ENCODE data around the gene OPTC. TPM values are rescaled to one million over a fixed set of nuclear protein-coding genes. Genes with fewer than 3 reads are reported as not detected.
A peak's percentile ranks its signal among the peaks of the same experiment; 100 is the strongest.

Gene OPTC
- total and polyA plus RNA-seq, 2 donors, result 0.09 to 0.39 TPM

GRCh38 chr1:203506858-203507626 is 13.1 kb downstream of the OPTC start:
- H3K36me3 ChIP-seq (ENCODE audit: control insufficient read depth in 2 of 2, insufficient read depth in 2 of 2, low read length in 1 of 2), result no peaks in the 10 kb centered on the region
- H3K4me3 ChIP-seq (ENCODE audit: low read length in 2 of 2), result no peak overlapping the region
- no peak overlapping the region for H3K27ac ChIP-seq (ENCODE audit: low read depth in 1 of 2, low read length in 1 of 2)
- peaks cover 4 to 15% of the 10 kb centered on the region in 2 donors for H3K27me3 ChIP-seq (ENCODE audit: control insufficient read depth in 2 of 2, insufficient read depth in 1 of 2, low read length in 1 of 2)
- WGBS, result 91% methylated on average over 6 of the region's 6 CpGs
- H3K9me3 ChIP-seq (ENCODE audit: control insufficient read depth in 2 of 2, insufficient read depth in 1 of 2, low read length in 1 of 2), result no peaks in the 10 kb centered on the region
- H3K4me1 ChIP-seq (ENCODE audit: control insufficient read depth in 2 of 2, insufficient read depth in 2 of 2, low read length in 2 of 2), result peaks cover 5 to 35% of the 10 kb centered on the region in 2 donors
- no peak for DNase-seq (ENCODE audit: low read depth in 6 of 9, low spot score in 9 of 9)

- Histone ChIP-seq H3K27me3 (ENCODE audit: control insufficient read depth in 2 of 2, insufficient read depth in 1 of 2, low read length in 1 of 2) (peaks cover 4 to 7% of the 10 kb centered on the region in 2 donors), H3K36me3 (ENCODE audit: control insufficient read depth in 2 of 2, insufficient read depth in 2 of 2, low read length in 1 of 2) (no peaks in the 10 kb centered on the region), H3K4me3 (ENCODE audit: low read length in 2 of 2) (no peak overlapping the region), H3K4me1 (ENCODE audit: control insufficient read depth in 2 of 2, insufficient read depth in 2 of 2, low read length in 2 of 2) (peaks cover 5 to 42% of the 10 kb centered on the region in 2 donors), H3K9me3 (ENCODE audit: control insufficient read depth in 2 of 2, insufficient read depth in 1 of 2, low read length in 1 of 2) (no peaks in the 10 kb centered on the region), H3K27ac (ENCODE audit: low read depth in 1 of 2, low read length in 1 of 2) (no peak overlapping the region)
- 86% methylated on average over 1 of the region's 1 CpG for WGBS
- DNase-seq (ENCODE audit: low read depth in 6 of 9, low spot score in 9 of 9), result no peak
These were observed 13.8 kb downstream of the OPTC start for GRCh38 chr1:203507759-203508158.

- Histone ChIP-seq H3K4me1 (ENCODE audit: control insufficient read depth in 2 of 2, insufficient read depth in 2 of 2, low read length in 2 of 2) (peaks cover 8 to 50% of the 10 kb centered on the region in 2 donors), H3K9me3 (ENCODE audit: control insufficient read depth in 2 of 2, insufficient read depth in 1 of 2, low read length in 1 of 2) (no peaks in the 10 kb centered on the region), H3K27me3 (ENCODE audit: control insufficient read depth in 2 of 2, insufficient read depth in 1 of 2, low read length in 1 of 2) (peaks cover under 1 to 3% of the 10 kb centered on the region in 2 donors), H3K4me3 (ENCODE audit: low read length in 2 of 2) (no peak overlapping the region), H3K27ac (ENCODE audit: low read depth in 1 of 2, low read length in 1 of 2) (no peak overlapping the region), H3K36me3 (ENCODE audit: control insufficient read depth in 2 of 2, insufficient read depth in 2 of 2, low read length in 1 of 2) (no peaks in the 10 kb centered on the region)
- 97% methylated on average over 10 of the region's 10 CpGs for WGBS
- DNase-seq (ENCODE audit: low read depth in 6 of 9, low spot score in 9 of 9), result no peak
These were observed 14.6 kb downstream of the OPTC start for GRCh38 chr1:203508463-203509073.

- H3K27ac ChIP-seq (ENCODE audit: low read depth in 1 of 2, low read length in 1 of 2), result no peak overlapping the region
These were observed 15.2 kb downstream of the OPTC start for GRCh38 chr1:203509135-203509534.

GRCh38 chr1:203511513-203511912 is 17.6 kb downstream of the OPTC start:
- DNase-seq (ENCODE audit: low read depth in 6 of 9, low spot score in 9 of 9), result no peak
- Histone ChIP-seq H3K4me3 (ENCODE audit: low read length in 2 of 2) (no peak overlapping the region), H3K9me3 (ENCODE audit: control insufficient read depth in 2 of 2, insufficient read depth in 1 of 2, low read length in 1 of 2) (no peaks in the 10 kb centered on the region), H3K27ac (ENCODE audit: low read depth in 1 of 2, low read length in 1 of 2) (no peak overlapping the region), H3K27me3 (ENCODE audit: control insufficient read depth in 2 of 2, insufficient read depth in 1 of 2, low read length in 1 of 2) (no peaks in the 10 kb centered on the region), H3K36me3 (ENCODE audit: control insufficient read depth in 2 of 2, insufficient read depth in 2 of 2, low read length in 1 of 2) (no peaks in the 10 kb centered on the region), H3K4me1 (ENCODE audit: control insufficient read depth in 2 of 2, insufficient read depth in 2 of 2, low read length in 2 of 2) (peaks cover 12 to 64% of the 10 kb centered on the region in 2 donors)
- WGBS, result 94% methylated on average over 6 of the region's 6 CpGs

More at GRCh38 chr1:203509135-203509534, 15.2 kb downstream of the OPTC start:
- Histone ChIP-seq H3K36me3 (ENCODE audit: control insufficient read depth in 2 of 2, insufficient read depth in 2 of 2, low read length in 1 of 2) (no peaks in the 10 kb centered on the region), H3K9me3 (ENCODE audit: control insufficient read depth in 2 of 2, insufficient read depth in 1 of 2, low read length in 1 of 2) (no peaks in the 10 kb centered on the region), H3K4me1 (ENCODE audit: control insufficient read depth in 2 of 2, insufficient read depth in 2 of 2, low read length in 2 of 2) (peaks cover 12 to 56% of the 10 kb centered on the region in 2 donors), H3K4me3 (ENCODE audit: low read length in 2 of 2) (no peak overlapping the region), H3K27me3 (ENCODE audit: control insufficient read depth in 2 of 2, insufficient read depth in 1 of 2, low read length in 1 of 2) (no peaks in the 10 kb centered on the region)
- no peak for DNase-seq (ENCODE audit: low read depth in 6 of 9, low spot score in 9 of 9)
- 58% methylated on average over 1 of the region's 1 CpG for WGBS

- Histone ChIP-seq H3K9me3 (ENCODE audit: control insufficient read depth in 2 of 2, insufficient read depth in 1 of 2, low read length in 1 of 2) (no peaks in the 10 kb centered on the region), H3K36me3 (ENCODE audit: control insufficient read depth in 2 of 2, insufficient read depth in 2 of 2, low read length in 1 of 2) (no peaks in the 10 kb centered on the region), H3K27me3 (ENCODE audit: control insufficient read depth in 2 of 2, insufficient read depth in 1 of 2, low read length in 1 of 2) (no peaks in the 10 kb centered on the region), H3K27ac (ENCODE audit: low read depth in 1 of 2, low read length in 1 of 2) (no peak overlapping the region), H3K4me3 (ENCODE audit: low read length in 2 of 2) (no peak overlapping the region), H3K4me1 (ENCODE audit: control insufficient read depth in 2 of 2, insufficient read depth in 2 of 2, low read length in 2 of 2) (peaks cover 12 to 64% of the 10 kb centered on the region in 2 donors)
- 98% methylated on average over 4 of the region's 4 CpGs for WGBS
- no peak for DNase-seq (ENCODE audit: low read depth in 6 of 9, low spot score in 9 of 9)
These were observed 18.0 kb downstream of the OPTC start for GRCh38 chr1:203511930-203512329.

GRCh38 chr1:203512517-203512847 is 18.5 kb downstream of the OPTC start:
- Histone ChIP-seq H3K27me3 (ENCODE audit: control insufficient read depth in 2 of 2, insufficient read depth in 1 of 2, low read length in 1 of 2) (no peaks in the 10 kb centered on the region), H3K27ac (ENCODE audit: low read depth in 1 of 2, low read length in 1 of 2) (peak overlapping the region in 1 of 2 donors; percentile 90), H3K9me3 (ENCODE audit: control insufficient read depth in 2 of 2, insufficient read depth in 1 of 2, low read length in 1 of 2) (no peaks in the 10 kb centered on the region), H3K36me3 (ENCODE audit: control insufficient read depth in 2 of 2, insufficient read depth in 2 of 2, low read length in 1 of 2) (no peaks in the 10 kb centered on the region), H3K4me1 (ENCODE audit: control insufficient read depth in 2 of 2, insufficient read depth in 2 of 2, low read length in 2 of 2) (peaks cover 12 to 59% of the 10 kb centered on the region in 2 donors), H3K4me3 (ENCODE audit: low read length in 2 of 2) (no peak overlapping the region)
- WGBS, result 89% methylated on average over 1 of the region's 1 CpG
- DNase-seq (ENCODE audit: low read depth in 6 of 9, low spot score in 9 of 9), result no peak

- Histone ChIP-seq H3K27ac (ENCODE audit: low read depth in 1 of 2, low read length in 1 of 2) (peak overlapping the region; percentile 87 to 90), H3K4me1 (ENCODE audit: control insufficient read depth in 2 of 2, insufficient read depth in 2 of 2, low read length in 2 of 2) (peaks cover 12 to 59% of the 10 kb centered on the region in 2 donors), H3K36me3 (ENCODE audit: control insufficient read depth in 2 of 2, insufficient read depth in 2 of 2, low read length in 1 of 2) (no peaks in the 10 kb centered on the region), H3K9me3 (ENCODE audit: control insufficient read depth in 2 of 2, insufficient read depth in 1 of 2, low read length in 1 of 2) (no peaks in the 10 kb centered on the region), H3K4me3 (ENCODE audit: low read length in 2 of 2) (no peak overlapping the region), H3K27me3 (ENCODE audit: control insufficient read depth in 2 of 2, insufficient read depth in 1 of 2, low read length in 1 of 2) (no peaks in the 10 kb centered on the region)
- WGBS, result 54% methylated on average over 10 of the region's 10 CpGs
- DNase-seq (ENCODE audit: low read depth in 6 of 9, low spot score in 9 of 9), result peak; percentile 27 to 84 (median 54)
These were observed 19.1 kb downstream of the OPTC start for GRCh38 chr1:203512848-203513584.

GRCh38 chr1:203513585-203514031 is 19.7 kb downstream of the OPTC start:
- H3K4me3 ChIP-seq (ENCODE audit: low read length in 2 of 2), result no peak overlapping the region
- WGBS, result 93% methylated on average over 9 of the region's 9 CpGs
- no peak for DNase-seq (ENCODE audit: low read depth in 6 of 9, low spot score in 9 of 9)
- no peaks in the 10 kb centered on the region for H3K9me3 ChIP-seq (ENCODE audit: control insufficient read depth in 2 of 2, insufficient read depth in 1 of 2, low read length in 1 of 2)
- H3K27me3 ChIP-seq (ENCODE audit: control insufficient read depth in 2 of 2, insufficient read depth in 1 of 2, low read length in 1 of 2), result no peaks in the 10 kb centered on the region
- peaks cover 12 to 54% of the 10 kb centered on the region in 2 donors for H3K4me1 ChIP-seq (ENCODE audit: control insufficient read depth in 2 of 2, insufficient read depth in 2 of 2, low read length in 2 of 2)
- H3K27ac ChIP-seq (ENCODE audit: low read depth in 1 of 2, low read length in 1 of 2), result peak overlapping the region; percentile 87 to 90
- no peaks in the 10 kb centered on the region for H3K36me3 ChIP-seq (ENCODE audit: control insufficient read depth in 2 of 2, insufficient read depth in 2 of 2, low read length in 1 of 2)

All from thymus (tissue), 11 donors.